GM19328 (cell line): ENCODE measurements around the gene TNNC2.
"Not testable (repeated sequence)": the region's sequence is repeated elsewhere in the genome, so short reads cannot be mapped to it uniquely, and the experiment has no call there.

Experiments
- ATAC-seq: cut with Tn5 transposase; IDR thresholded peaks from one replicate; pipeline ENCODE4 v1.9.1; 2021; ENCODE audit warnings: mild to moderate bottlenecking, moderate library complexity; ENCODE audit not compliant: unreplicated experiment

TNNC2 gene

DNA sequence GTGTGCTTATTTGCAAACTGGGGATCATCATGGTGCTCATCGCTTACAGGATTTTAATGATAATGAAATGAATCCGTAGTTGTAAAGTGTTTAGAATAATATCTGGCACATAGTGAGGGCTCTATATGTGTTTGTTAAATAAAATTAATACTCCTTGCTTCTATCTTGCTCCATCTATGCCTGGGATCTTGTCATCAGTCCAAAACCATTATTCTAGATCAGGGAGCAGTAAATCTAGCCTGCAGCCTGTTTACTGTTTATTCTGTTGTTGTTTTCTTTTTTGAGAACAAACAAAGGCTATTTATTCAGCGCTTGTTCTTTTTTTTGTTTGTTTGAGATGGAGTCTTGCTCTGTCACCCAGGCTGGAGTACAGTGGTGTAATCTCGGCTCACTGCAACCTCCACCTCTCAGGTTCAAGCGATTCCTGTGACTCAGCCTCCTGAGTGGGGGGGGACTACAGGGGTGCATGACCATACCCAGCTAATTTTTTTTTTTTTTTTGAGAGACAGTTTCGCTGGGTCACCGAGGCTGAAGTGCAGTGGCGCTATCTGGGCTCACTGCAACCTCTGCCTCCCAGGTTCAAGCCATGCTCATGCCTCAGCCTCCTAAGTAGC is 22.0 kb upstream of the TNNC2 start:
- no peak for ATAC-seq

DNA sequence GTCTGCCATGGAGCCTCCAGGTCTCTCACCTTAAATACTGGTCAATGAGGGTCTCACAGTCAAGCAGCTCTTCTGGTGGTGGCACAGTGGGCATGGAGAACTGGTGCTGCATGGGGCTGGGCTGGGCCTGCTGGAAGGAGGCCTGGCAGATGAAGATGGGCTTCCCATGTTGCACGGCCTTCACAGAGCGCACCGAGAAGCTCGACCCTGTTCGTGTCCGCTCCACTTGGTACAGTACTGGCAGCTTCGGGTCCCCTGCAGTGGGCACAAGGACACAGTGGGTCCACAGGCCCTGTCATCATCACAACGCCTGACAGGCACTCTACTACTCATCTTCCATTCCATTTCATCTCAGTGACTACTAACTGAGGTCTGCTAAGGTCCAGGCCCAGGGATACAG is 21.3 kb upstream of the TNNC2 start:
- ATAC-seq, result no peak

DNA sequence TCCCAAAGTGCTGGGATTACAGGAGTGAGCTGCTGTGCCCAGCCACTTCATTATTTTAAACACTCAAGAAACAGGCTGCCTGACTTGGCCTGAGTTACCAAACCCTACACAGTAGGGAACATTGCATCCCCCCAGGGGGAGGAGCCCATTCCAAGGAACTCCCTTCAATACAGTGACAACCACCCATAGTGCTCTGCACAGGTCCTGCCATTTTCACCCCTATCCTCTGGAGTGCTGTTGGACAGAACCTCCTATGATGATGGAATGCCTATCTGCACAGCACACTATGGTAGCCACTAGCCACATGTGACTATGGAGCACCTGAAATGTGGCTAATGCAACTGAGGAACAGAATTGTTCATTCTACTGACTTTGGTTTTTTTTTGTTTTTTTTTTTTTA is 18.3 kb upstream of the TNNC2 start:
- ATAC-seq, result no peak

DNA sequence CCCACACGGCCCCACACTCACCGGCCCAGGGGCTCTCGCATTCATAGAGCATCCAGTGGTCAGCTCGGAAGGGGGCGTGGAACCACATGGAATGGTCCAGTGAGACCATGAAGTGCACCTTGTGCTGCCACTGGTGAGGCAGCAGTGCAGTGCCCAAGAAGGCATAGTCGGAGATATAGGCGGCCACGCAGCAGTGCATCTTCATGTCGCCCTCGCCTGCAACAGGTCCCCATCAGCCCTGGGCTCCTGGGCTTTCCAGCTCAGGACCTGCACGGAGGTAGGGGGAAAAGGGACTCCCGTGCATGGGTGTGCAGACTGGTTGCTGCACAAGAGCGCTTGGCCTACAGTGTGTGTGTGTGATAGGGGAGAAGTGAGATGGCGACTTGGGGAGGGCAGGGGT is 16.4 kb upstream of the TNNC2 start:
- no peak for ATAC-seq

DNA sequence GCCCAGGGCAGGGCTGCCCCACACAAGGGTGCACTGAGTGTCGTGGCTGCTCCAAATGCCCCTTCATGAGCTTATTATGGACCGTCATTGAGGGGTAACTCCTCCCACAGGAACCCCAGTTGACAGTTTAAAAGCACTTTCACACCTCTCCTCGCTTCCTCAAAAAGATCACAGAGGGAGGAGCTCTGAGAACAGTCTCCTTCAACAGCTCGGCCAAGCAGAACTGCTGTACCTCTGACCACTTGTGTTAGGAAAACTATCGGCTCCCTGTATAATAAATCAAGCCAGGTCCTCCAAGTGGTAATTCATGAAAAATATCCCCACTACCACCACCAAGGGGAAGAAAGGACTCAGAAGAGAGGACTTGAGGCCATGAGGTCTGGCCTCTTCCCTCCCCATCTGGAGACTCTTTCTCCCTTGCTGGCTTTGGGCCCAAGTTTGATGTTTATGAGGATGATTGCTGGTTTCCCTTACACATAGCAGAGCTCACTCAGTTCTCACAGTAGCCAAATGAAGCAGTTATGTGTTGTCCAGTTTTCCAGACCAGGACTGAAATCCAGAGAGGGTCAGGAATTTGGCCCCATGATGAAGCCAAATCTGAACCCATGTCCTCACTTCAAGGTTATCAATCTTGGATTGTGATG is 15.2 kb upstream of the TNNC2 start:
- no peak for ATAC-seq

DNA sequence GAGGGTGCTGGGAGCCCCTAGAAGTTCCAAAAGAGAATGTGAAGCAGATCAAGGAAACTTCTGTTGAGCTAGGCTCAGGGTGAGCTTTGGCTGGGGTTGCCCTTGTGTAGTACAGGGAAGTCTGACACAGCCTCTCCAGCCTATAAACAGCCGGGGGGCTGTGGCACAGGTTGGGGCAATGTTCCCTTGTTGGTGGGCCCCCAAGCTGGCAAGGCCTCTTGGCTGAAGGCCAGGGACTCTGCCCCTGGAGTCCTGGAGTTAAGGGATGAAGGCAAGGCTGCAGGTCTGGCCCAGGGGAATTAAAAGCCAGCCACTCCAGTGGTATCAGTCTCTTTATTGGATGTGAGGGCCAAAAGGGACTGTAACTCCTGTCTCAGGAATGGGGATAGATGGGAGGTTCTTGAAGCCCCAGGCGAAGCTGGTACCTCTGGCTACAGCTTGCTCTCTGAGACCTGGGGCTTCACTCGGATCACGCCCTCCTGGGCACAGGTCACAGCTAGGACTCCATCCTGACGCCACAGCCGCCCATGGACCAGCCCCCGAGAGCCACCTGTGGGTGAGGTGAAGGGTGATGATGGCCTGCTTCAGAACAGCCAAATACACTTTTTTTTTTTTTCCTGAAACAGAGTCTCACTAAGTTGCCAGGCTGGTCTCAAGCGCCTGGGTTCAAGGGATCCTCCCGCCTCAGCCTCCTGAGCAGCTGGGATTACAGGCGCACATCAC is 14.5 kb upstream of the TNNC2 start:
- no peak for ATAC-seq

DNA sequence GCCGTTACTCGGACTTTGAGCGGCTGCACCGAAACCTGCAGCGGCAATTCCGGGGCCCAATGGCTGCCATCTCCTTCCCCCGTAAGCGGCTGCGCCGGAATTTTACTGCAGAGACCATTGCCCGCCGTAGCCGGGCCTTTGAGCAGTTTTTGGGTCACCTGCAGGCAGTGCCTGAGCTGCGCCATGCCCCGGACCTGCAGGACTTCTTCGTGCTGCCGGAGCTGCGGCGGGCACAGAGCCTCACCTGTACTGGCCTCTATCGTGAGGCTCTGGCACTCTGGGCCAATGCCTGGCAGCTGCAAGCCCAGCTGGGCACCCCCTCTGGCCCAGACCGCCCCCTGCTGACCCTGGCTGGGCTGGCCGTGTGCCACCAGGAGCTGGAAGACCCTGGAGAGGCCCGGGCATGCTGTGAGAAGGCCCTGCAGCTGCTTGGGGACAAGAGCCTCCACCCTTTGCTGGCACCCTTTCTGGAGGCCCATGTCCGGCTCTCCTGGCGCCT is 13.6 kb upstream of the TNNC2 start:
- ATAC-seq, result no peak

DNA sequence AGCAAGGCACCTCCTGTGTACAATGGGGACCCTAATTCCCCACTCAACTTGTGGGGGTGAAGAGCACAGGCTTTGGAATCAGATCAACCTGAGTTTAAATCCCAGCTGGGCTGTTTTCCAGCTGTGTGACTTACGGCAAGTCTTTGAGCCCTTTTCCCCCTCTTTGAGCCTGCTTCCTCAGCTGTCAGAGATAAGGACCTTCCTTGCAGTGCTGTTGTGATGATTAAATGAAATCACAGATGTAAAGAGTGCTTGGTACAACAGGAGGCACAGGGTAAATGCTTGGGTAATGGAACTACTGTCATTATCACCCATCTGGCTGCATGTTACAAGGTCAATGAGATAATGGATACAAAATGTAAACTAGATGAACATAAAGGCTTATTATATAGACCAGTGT is 9.7 kb upstream of the TNNC2 start:
- no peak for ATAC-seq

DNA sequence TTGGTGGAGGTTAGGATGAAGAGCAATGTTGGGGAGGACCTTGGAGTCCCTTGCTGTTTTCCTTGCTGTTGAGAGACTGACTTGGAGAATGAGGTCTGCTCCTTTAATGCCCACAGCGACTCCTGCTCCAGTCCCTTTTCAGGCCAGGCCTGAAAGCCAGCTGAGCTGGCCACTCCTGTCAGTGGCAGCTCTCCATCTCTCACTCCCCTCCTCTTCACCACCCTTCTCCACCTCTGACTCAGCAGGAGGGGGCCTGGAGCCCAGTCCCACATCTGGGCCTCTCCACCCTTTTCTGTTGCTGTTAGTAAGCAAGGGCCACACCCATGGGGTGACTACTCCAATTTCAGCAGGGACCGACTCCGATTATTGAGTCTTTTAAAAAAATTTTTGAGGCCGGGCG is 8.7 kb upstream of the TNNC2 start:
- ATAC-seq, result no peak

DNA sequence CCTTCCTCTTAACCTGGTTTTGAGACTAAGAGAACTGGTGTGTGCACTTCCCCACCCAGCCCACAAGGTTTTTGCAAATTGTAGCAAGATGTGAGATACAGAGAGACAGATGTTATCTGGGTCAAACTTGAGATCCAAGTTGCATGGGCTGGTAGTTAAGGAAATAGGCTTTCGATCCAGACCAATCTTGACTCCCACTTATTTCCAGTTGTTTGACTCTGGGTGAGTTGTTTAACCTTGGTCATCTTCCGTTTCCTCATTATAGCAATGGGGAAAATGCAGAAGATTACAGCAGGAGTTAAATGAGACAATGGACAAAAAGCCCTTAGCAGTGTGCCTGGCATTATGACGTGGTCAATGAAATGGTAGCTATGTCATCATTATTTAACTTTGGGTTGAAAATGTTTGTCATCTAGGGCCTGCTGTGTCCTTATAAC is 8.2 kb upstream of the TNNC2 start:
- ATAC-seq, result no peak

DNA sequence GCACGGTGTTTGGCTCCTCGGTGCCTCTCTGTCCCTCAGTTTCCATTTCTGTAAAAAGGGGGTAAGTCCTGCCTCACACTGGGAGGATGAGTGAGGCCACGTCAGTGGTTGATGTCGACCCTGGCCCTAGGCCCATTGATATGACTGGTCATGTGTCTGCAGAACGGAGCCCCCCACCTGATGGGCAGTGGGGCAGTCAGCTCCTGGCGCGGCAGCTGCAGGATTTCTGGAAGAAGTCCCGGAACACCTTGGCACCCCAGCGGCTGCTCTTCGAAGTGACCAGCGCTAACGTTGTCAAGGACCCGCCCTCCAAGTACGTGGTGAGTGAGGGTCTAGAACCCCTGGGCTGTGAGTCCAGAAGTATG is 7.7 kb upstream of the TNNC2 start:
- ATAC-seq, result no peak

DNA sequence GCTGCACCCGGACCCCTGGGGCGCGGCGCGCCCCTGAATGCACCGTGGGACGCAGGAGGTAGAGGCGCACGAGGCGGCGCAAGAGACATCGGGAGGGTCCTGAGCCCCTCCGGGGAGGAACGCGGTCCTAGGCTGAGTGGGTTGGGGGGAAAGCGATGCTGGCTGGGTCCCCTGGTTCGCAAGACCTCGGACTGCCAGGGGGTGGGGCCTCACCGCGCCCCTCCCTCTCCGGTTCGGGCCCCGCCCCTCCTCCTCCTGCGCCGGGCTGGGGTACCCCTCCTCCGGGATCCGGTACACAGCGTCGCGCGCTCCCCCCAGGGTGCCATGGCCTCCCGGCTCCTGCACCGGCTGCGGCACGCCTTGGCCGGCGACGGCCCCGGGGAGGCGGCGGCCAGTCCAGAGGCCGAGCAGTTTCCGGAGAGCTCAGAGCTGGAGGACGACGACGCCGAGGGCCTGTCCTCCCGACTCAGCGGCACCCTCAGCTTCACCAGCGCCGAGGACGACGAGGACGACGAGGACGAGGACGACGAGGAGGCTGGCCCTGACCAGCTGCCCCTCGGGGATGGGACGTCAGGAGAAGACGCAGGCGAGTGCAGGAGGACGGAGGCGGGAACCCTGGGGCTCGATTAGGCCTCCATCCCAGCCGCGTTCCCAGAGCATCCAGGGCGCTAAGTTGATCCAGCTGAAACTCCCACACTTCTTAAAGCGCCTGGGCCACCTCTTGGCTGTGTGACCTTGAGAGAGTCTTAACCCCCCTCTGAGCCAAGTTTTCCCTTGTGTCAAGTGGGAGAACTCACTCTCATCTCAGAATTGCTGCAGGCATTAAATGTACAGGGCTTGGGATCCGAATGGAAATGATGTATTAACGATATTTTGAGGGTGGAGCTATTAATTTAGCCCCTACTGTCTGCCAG is 7.0 kb upstream of the TNNC2 start:
- no peak for ATAC-seq

DNA sequence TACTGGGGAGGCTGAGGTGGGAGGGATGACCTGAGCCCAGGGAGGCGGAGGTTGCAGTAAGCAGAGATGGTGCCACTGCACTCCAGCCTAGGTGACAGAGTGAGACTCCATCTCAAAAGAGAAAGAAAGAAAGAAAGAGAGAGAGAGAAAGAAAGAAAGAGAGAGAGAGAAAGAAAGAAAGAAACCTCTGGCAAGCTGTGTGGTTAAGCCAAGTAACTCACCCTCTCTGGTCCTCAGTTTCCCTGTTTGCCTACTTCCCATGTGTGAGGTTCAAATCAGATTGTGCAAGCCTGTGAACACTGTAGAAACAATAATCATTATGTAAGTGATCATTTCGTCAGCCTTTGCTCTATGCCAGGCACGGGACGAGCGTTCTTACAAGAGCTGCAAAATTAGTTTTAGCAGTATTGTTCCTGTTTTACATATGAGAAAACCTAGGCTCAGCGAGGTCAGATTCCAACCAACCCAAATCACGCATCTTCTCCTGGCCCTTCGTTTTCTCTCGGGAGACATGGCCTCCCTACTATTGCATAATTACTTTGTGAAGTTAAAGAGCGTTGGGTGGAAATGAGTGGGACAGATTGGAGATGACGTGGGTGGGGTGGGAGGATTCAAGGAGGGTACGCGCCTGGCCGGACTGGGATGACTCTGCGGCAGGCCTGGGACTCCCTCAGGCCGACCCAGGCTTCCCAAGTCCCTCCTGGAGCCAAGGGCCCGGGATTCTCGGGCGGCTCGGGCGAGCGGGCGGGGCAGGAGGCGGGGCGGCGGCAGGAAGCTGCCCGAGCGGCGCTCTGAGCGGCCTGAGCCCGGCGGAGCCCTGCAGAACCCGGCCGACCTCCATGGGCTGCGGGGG is 6.1 kb upstream of the TNNC2 start, which contains the start of gene SNX21:
Gene SNX21, plus strand, starts transcription at position 770 of the 853 bp plus-strand sequence. CDS start 121 bp downstream, outside the sequence.
- no peak for ATAC-seq

DNA sequence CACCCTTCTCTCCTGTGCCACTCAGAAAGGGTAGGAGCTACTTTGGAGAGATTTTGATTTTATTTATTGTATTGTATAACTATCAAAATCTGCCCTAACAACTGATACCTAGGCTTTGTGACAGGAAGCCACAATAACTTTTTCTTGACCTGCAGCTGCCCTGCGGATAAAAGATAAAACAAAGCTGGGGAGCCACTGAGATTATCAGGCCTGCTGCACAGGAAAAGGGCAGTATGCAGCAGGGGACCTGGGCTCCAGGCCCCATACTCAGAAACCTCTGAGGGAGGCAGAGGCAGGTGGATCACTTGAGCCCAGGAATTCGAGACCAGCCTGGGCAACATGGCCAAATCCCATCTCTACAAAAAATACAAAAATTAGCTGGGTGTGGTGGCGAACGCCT is 5.5 kb upstream of the TNNC2 start:
- ATAC-seq, result no peak

DNA sequence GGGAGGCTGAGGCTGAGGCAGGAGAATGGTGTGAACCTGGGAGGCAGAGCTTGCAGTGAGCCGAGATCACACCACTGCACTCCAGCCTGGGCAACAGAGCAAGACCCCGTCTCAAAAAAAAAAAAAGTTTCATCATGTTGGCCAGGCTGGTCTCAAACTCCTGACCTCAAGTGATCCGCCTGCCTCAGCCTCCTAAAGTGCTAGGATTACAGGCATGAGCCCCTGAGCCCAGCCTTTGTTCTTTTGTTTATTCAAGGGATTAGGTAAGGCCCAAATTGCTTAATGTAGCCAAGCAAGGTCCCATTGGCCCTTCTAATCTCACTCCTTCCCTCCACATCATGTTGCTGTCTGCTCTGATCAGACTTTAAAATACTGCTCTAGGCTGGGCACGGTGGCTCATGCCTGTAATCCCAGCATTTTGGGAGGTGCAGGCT is 2.6 kb upstream of the TNNC2 start:
- not testable (repeated sequence) for ATAC-seq

DNA sequence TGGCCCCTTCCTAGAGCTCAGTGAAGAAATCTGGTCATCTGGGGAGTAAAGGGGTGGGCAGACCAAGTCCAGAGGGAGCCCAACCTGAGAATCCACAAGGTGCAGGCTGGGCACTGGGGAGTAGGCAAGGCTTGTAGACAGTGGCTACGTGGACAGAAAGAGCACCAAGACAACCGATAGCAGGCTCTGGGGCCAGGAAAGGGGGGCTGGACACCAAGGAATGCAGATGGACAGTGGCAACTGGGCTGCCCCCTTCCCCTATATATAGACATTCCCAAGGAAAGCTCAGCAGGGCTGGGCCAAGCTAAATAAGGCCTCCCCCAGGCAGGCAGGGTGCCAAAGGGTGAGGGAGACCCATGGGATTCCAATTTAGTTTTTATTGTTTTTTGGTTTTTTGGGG is 1.5 kb upstream of the TNNC2 start:
- ATAC-seq, result no peak

DNA sequence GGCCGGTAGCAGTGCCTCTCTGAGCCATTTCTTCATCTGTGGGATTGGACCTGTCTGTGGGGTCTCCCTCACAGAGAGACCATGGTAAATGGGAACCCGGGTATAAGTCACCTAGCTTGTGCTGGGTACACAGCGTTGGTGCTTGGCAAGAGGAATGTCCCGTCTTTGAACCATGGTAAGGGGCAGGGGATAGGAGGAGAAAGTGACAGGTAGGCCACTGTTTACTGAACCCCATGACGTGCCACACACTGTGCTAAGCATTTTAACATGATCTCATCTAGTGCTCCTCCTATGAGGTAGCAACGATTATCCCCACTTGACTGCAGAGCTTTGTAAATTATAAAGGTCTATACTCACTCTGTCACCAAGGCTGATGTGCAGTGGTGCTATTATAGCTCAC is 600 bp upstream of the TNNC2 start:
- no peak for ATAC-seq

DNA sequence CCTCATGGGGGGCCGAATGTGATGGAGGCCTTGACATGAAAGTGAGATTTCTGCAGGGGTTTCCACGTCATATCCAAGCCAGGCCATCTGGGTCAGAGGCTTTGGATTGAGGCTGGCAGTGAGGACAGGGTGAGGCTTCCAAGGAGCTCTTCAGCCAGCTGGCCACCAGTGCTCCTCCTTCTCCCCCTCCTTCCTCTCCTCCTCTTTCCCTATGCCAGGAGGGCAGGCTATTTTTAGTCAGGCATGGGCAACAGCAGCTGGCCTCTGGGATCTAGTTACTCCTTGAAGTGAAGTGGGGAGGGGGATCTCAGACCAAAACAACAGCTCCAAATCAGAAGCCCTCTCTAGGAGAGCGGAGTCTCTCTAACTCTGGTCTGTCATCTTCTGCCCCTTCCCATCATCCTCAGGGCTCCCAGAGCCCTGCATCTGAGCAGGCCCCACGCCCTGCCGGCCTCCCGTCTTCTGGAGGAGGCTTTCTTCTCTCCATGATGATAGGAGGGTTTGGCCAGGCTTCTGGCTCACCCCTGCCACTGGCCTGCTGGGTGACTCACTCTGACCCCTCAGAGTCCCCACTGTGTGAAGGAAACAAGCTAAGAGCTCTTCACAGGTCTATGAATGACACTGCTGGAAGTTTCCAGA is 612 bp downstream of the TNNC2 start:
- no peak for ATAC-seq

DNA sequence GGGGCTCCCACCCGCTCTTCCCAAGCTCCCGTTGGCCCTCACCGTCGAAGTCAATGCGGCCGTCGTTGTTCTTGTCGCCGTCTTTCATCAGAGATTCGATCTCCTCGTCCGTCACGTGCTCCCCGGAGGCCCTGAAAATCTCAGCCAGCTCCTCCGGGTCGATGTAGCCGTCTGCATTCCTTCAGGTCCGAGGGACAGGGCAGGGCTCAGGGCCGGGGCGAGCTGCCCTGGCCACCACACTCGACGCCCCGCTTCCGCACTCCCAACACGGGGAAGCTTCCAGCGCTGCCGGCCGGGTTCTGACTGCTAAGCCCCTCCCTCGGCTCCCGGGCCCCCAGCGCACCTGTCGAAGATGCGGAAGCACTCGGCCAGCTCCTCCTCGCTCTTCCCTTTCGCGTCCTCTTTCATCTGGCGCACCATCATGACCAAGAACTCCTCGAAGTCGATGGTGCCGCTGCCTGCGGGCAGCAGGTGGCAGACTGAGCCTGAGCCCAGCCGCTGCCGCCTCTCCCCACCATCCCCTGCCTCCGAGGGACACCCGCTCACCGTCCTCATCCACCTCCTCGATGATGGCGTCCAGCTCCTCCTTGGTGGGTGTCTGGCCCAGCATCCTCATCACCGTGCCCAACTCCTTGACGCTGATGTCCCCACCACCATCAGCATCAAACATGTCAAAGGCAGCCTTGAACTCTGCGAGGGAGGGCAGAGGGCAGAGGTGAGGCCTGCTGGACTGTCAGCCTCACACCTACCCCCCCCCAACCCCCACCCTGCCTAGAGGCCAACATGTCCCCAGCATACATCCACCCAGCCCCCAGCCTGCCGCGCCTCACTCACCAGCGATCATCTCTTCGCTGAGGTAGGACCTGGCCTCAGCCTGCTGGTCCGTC is 2.9 kb downstream of the TNNC2 start:
- ATAC-seq, result no peak
